HepG2 (cell line): ENCODE measurements around the gene AP4M1.

Source experiments
- RNF2 ChIP-seq: fragments of 450-650 bp; conservative IDR thresholded peaks from 2 replicates; pipeline ENCODE4 v1.6.1; 2016; ENCODE audit warnings: low read depth
- SMAD3 ChIP-seq: sonication (generic); formaldehyde crosslinking; IDR thresholded peaks from 2 replicates; pipeline ENCODE4 v1.4.0; 2020; ENCODE audit warnings: missing genetic modification reagents

GRCh38 chr7:100093925-100094486 is 7.4 kb upstream of the AP4M1 start:
- TF ChIP-seq RNF2 (no peak), SMAD3 (CRISPR knock-in tag) (no peak)
